Forelimb muscle (tissue), 1 donor: ENCODE measurements around the gene HID1. TPM values are rescaled to one million over a fixed set of nuclear protein-coding genes. Genes with fewer than 3 reads are reported as not detected.
"Not testable (repeated sequence)": the region's sequence is repeated elsewhere in the genome, so short reads cannot be mapped to it uniquely, and the experiment has no call there.

Experiments used
- DNase-seq: peaks from one replicate; pipeline ENCODE4 v3.0.0-alpha.2; 2013; ENCODE audit warnings: low read depth
- polyA plus RNA-seq: library from polyadenylated mRNA; unstranded; fragments of 120-200 nt; gene quantifications from one replicate; pipeline ENCODE4 v1.2.1, GENCODE V29; 2013; ENCODE audit not compliant: insufficient read length

HID1 gene
- 5.9 TPM for polyA plus RNA-seq

GRCh38 chr17:74972107-74972972 lies at the start of gene HID1:
Gene HID1, minus strand, starts transcription at chr17:74972759. Its CDS starts 103 bp downstream, at chr17:74972656.
- no peak for DNase-seq

- no peak for DNase-seq
Observed at GRCh38 chr17:75020331-75021110, 48.0 kb upstream of the HID1 start.

- DNase-seq, result no peak
Observed at GRCh38 chr17:75019710-75020109, 47.2 kb upstream of the HID1 start.

- DNase-seq, result no peak
Observed at GRCh38 chr17:75019146-75019545, 46.6 kb upstream of the HID1 start.

- DNase-seq, result no peak
Observed at GRCh38 chr17:75013092-75013559, 40.6 kb upstream of the HID1 start.

- no peak for DNase-seq
Observed at GRCh38 chr17:75012346-75013091, 40.0 kb upstream of the HID1 start, which contains the start of gene MRPL58. Gene MRPL58, plus strand, starts transcription at chr17:75012670. Its CDS starts 17 bp downstream, at chr17:75012687.

GRCh38 chr17:75012096-75012345 lies 39.5 kb upstream of the HID1 start:
- no peak for DNase-seq

GRCh38 chr17:75011401-75012095 lies 39.0 kb upstream of the HID1 start:
- no peak for DNase-seq

- no peak for DNase-seq
Observed at GRCh38 chr17:75010683-75011400, 38.3 kb upstream of the HID1 start.

GRCh38 chr17:75009139-75009724 lies 36.7 kb upstream of the HID1 start:
- no peak for DNase-seq

- no peak for DNase-seq
Observed at GRCh38 chr17:75008373-75008772, 35.8 kb upstream of the HID1 start.

- no peak for DNase-seq
Observed at GRCh38 chr17:75006653-75007052, 34.1 kb upstream of the HID1 start.

GRCh38 chr17:75006084-75006483 lies 33.5 kb upstream of the HID1 start:
- DNase-seq, result not testable (repeated sequence)

GRCh38 chr17:75005291-75005690 lies 32.7 kb upstream of the HID1 start:
- DNase-seq, result no peak

GRCh38 chr17:75004371-75004770 lies 31.8 kb upstream of the HID1 start:
- DNase-seq, result no peak

- no peak for DNase-seq
Observed at GRCh38 chr17:75003957-75004355, 31.4 kb upstream of the HID1 start.

- DNase-seq, result no peak
Observed at GRCh38 chr17:75003070-75003956, 30.8 kb upstream of the HID1 start.

- no peak for DNase-seq
Observed at GRCh38 chr17:75001915-75002843, 29.6 kb upstream of the HID1 start.
